Peyer's patch (tissue), 4 donors: ENCODE measurements around the gene MFSD1.
"Not testable (repeated sequence)": the region's sequence is repeated elsewhere in the genome, so short reads cannot be mapped to it uniquely, and the experiment has no call there.

ENCODE experiments used
- CTCF ChIP-seq, 6 experiments: fragments of 450-650 bp in 4 of 6; fragments of 200-600 bp in 2 of 6; sonication (generic) in 1 of 6; IDR thresholded peaks; one replicate each; pipeline ENCODE4 v1.5.1; 2017 to 2019; ENCODE audit warnings: antibody characterized with exemption in 6 of 6, mild to moderate bottlenecking in 3 of 6, moderate library complexity in 1 of 6
- POLR2A ChIP-seq, 2 donors: fragments of 450-650 bp; IDR thresholded peaks; one replicate each; pipeline ENCODE4 v1.5.1; 2017; ENCODE audit warnings: antibody characterized with exemption in 2 of 2, mild to moderate bottlenecking in 2 of 2, moderate library complexity in 2 of 2

- not testable (repeated sequence) for TF ChIP-seq CTCF, POLR2A (IDR thresholded peaks at IDR 0.05)
Measured at GRCh38 chr3:158791590-158791920, 10.3 kb upstream of the MFSD1 start.
